GM23338 (cell line): ENCODE data around the gene CBFA2T3.

Experiments
- CTCF ChIP-seq, 2 experiments: fragments of 200-600 bp in 1 of 2; sonication (generic) in 1 of 2; conservative IDR thresholded peaks; 2 replicates each; pipeline versions ENCODE4 v1.5.1 to v1.6.1; 2016 to 2017; ENCODE audit warnings: antibody characterized with exemption in 2 of 2, low read depth in 2 of 2, mild to moderate bottlenecking in 2 of 2, moderate library complexity in 1 of 2
- ETS1 ChIP-seq: IDR thresholded peaks from 2 replicates; pipeline ENCODE4 v1.6.1; 2016; ENCODE audit warnings: antibody characterized with exemption
- EZH2 ChIP-seq: fragments of 200-600 bp; sonication (generic); IDR thresholded peaks from one replicate; pipeline ENCODE4 v1.8.0; 2017; ENCODE audit warnings: antibody characterized with exemption, mild to moderate bottlenecking, low read depth; ENCODE audit not compliant: unreplicated experiment
- EZH2phosphoT487 ChIP-seq: fragments of 200-600 bp; sonication (generic); IDR thresholded peaks from one replicate; pipeline ENCODE4 v1.8.1; 2018; ENCODE audit warnings: antibody characterized with exemption; ENCODE audit not compliant: unreplicated experiment
- JUNB ChIP-seq: IDR thresholded peaks from one replicate; pipeline ENCODE4 v1.6.1; 2016; ENCODE audit warnings: antibody characterized with exemption; ENCODE audit not compliant: unreplicated experiment
- NANOG ChIP-seq: IDR thresholded peaks from 2 replicates; pipeline ENCODE4 v1.6.1; 2016; ENCODE audit warnings: antibody characterized with exemption, borderline replicate concordance
- POLR2AphosphoS5 ChIP-seq: IDR thresholded peaks from 2 replicates; pipeline ENCODE4 v1.6.1; 2016; ENCODE audit warnings: antibody characterized with exemption, low read depth
- REST ChIP-seq: IDR thresholded peaks from one replicate; pipeline ENCODE4 v1.6.1; 2018; ENCODE audit warnings: antibody characterized with exemption; ENCODE audit not compliant: unreplicated experiment
- ZNF114 ChIP-seq: fragments of 250-450 bp; sonication (Bioruptor Pico); IDR thresholded peaks from 2 replicates; pipeline ENCODE4 v1.5.0; 2020; ENCODE audit warnings: mild to moderate bottlenecking, moderate library complexity
- ZNF462 ChIP-seq: fragments of 250-450 bp; sonication (Bioruptor Pico); IDR thresholded peaks from 2 replicates; pipeline ENCODE4 v1.5.0; 2020; ENCODE audit warnings: mild to moderate bottlenecking, moderate library complexity

GRCh38 chr16:88930716-88931115, 46.3 kb downstream of the CBFA2T3 start:
- TF ChIP-seq ETS1 = no peak
- no peak for TF ChIP-seq EZH2
- no peak for TF ChIP-seq CTCF (conservative IDR thresholded peaks at IDR 0.05; ENCODE audit: low read depth in 2 of 2)
- no peak for TF ChIP-seq JUNB
- no peak for TF ChIP-seq ZNF462 (CRISPR knock-in tag)
- TF ChIP-seq REST = no peak
- no peak for TF ChIP-seq POLR2AphosphoS5
- no peak for TF ChIP-seq EZH2phosphoT487
- TF ChIP-seq ZNF114 = no peak
- TF ChIP-seq NANOG = no peak
